ENCODE data around the gene WDHD1. TPM values are rescaled to one million over a fixed set of nuclear protein-coding genes. Genes with fewer than 3 reads are reported as not detected.
"Not testable (repeated sequence)": the region's sequence is repeated elsewhere in the genome, so short reads cannot be mapped to it uniquely, and the experiment has no call there.

The WDHD1 gene
- total RNA-seq, 2 donors from 2014 or later, result 43.7 to 50.7 TPM

- H3K27me3 Mint-ChIP-seq (ENCODE audit: low read depth), result no peaks in the 10 kb centered on the region
- H3K27ac Mint-ChIP-seq, result no peak overlapping the region
- H3K9me3 Mint-ChIP-seq, result no peaks in the 10 kb centered on the region
- peaks cover 0 to 16% of the 10 kb centered on the region in 2 donors for H3K36me3 Mint-ChIP-seq (ENCODE audit: insufficient read depth in 2 of 2)
- ATAC-seq (replicated peaks in 1 of 2), result no peak
- DNase-seq, result no peak
- no peak overlapping the region for H3K4me3 Mint-ChIP-seq
- no peaks in the 10 kb centered on the region for H3K4me1 Mint-ChIP-seq (ENCODE audit: low read depth)
These were observed 51.0 kb downstream of the WDHD1 start for GRCh38 chr14:54975856-54976255.

GRCh38 chr14:54974788-54975414 lies 52.0 kb downstream of the WDHD1 start:
- Mint-ChIP-seq H3K9me3 (no peaks in the 10 kb centered on the region), H3K36me3 (ENCODE audit: insufficient read depth in 2 of 2) (peaks cover 0 to 25% of the 10 kb centered on the region in 2 donors), H3K27ac (no peak overlapping the region), H3K4me1 (ENCODE audit: low read depth) (no peaks in the 10 kb centered on the region), H3K27me3 (ENCODE audit: low read depth) (no peaks in the 10 kb centered on the region), H3K4me3 (no peak overlapping the region)
- no peak for DNase-seq
- ATAC-seq (replicated peaks in 1 of 2), result no peak

DNA sequence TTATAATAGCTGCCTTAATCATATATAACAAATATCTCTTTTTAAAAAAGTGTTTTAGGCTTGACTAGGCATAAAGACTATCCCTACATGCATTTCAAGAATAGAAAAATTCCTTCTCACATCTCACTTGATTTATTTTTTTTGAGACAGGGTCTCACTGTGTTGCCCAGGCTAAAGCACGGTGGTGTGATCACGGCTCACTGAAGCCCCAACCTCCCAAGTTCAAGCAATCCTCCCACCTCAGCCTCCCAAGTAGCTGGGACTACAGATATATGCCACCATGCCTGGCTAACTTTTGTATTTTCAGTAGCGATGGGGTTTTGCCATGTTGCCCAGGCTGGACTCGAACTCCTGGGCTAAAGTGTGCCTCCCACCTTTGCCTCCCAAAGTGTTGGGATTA lies 59.4 kb downstream of the WDHD1 start:
- H3K9me3 Mint-ChIP-seq, result no peaks in the 10 kb centered on the region
- no peak overlapping the region for H3K27ac Mint-ChIP-seq
- DNase-seq (no peak), ATAC-seq (replicated peaks in 1 of 2) (no peak)
- no peaks in the 10 kb centered on the region for H3K4me1 Mint-ChIP-seq (ENCODE audit: low read depth)
- H3K36me3 Mint-ChIP-seq (ENCODE audit: insufficient read depth in 2 of 2), result peaks cover 5 to 53% of the 10 kb centered on the region in 2 donors
- H3K27me3 Mint-ChIP-seq (ENCODE audit: low read depth), result no peaks in the 10 kb centered on the region
- H3K4me3 Mint-ChIP-seq, result no peak overlapping the region

- ATAC-seq (replicated peaks in 1 of 2), result no peak
- no peaks in the 10 kb centered on the region for H3K9me3 Mint-ChIP-seq
- DNase-seq, result no peak
- peaks cover 0 to 32% of the 10 kb centered on the region in 2 donors for H3K36me3 Mint-ChIP-seq (ENCODE audit: insufficient read depth in 2 of 2)
- no peaks in the 10 kb centered on the region for H3K4me1 Mint-ChIP-seq (ENCODE audit: low read depth)
- no peak overlapping the region for H3K4me3 Mint-ChIP-seq
- no peaks in the 10 kb centered on the region for H3K27me3 Mint-ChIP-seq (ENCODE audit: low read depth)
- H3K27ac Mint-ChIP-seq, result no peak overlapping the region
These were observed 71.8 kb downstream of the WDHD1 start for GRCh38 chr14:54955143-54955542.

DNA sequence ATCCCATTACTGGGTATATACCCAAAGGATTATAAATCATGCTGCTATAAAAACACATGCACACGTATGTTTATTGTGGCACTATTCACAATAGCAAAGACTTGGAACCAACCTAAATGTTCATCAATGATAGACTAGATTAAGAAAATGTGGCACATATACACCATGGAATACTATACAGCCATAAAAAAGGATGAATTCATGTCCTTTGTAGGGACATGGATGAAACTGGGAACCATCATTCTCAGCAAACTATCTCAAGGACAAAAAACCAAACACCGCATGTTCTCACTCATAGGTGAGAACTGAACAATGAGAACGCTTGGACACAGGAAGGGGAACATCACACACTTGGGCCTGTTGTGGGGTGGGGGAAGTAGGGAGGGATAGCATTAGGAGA lies 73.3 kb downstream of the WDHD1 start:
- H3K9me3 Mint-ChIP-seq; H3K4me3 Mint-ChIP-seq; H3K4me1 Mint-ChIP-seq (ENCODE audit: low read depth); H3K27me3 Mint-ChIP-seq (ENCODE audit: low read depth); DNase-seq; ATAC-seq (replicated peaks in 1 of 2); H3K27ac Mint-ChIP-seq: not testable (repeated sequence)
- H3K36me3 Mint-ChIP-seq (ENCODE audit: insufficient read depth in 2 of 2), result peaks cover 4 to 41% of the 10 kb centered on the region in 2 donors

DNA sequence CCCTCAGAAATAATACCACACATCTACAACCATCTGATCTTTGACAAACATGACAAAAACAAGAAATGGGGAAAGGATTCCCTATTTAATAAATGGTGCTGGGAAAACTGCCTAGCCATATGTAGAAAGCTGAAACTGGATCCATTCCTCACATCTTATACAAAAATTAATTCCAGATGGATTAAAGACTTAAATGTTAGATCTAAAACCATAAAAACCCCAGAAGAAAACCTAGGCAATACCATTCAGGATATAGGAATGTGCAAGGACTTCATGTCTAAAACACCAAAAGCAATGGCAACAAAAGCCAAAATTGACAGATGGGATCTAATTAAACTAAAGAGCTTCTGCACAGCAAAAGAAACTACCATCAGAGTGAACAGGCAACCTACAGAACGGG lies 74.1 kb downstream of the WDHD1 start:
- H3K36me3 Mint-ChIP-seq (ENCODE audit: insufficient read depth in 2 of 2), result peaks cover 6 to 40% of the 10 kb centered on the region in 2 donors
- H3K4me1 Mint-ChIP-seq (ENCODE audit: low read depth); H3K9me3 Mint-ChIP-seq; DNase-seq; H3K4me3 Mint-ChIP-seq; ATAC-seq (replicated peaks in 1 of 2); H3K27me3 Mint-ChIP-seq (ENCODE audit: low read depth); H3K27ac Mint-ChIP-seq: not testable (repeated sequence)

GRCh38 chr14:54947230-54947629 lies 79.7 kb downstream of the WDHD1 start:
- Mint-ChIP-seq H3K27ac (no peak overlapping the region), H3K4me3 (no peak overlapping the region)

GRCh38 chr14:54946500-54946899 lies 80.4 kb downstream of the WDHD1 start:
- no peak for DNase-seq
- no peak overlapping the region for H3K4me3 Mint-ChIP-seq
- no peak for ATAC-seq (replicated peaks in 1 of 2)
- H3K9me3 Mint-ChIP-seq, result peaks cover 1 to 8% of the 10 kb centered on the region in 2 donors
- H3K36me3 Mint-ChIP-seq (ENCODE audit: insufficient read depth in 2 of 2), result peaks cover 9 to 40% of the 10 kb centered on the region in 2 donors
- no peaks in the 10 kb centered on the region for H3K27me3 Mint-ChIP-seq (ENCODE audit: low read depth)
- no peaks in the 10 kb centered on the region for H3K4me1 Mint-ChIP-seq (ENCODE audit: low read depth)
- H3K27ac Mint-ChIP-seq, result no peak overlapping the region

More at GRCh38 chr14:54947230-54947629, 79.7 kb downstream of the WDHD1 start:
- DNase-seq, result no peak
- H3K27me3 Mint-ChIP-seq (ENCODE audit: low read depth), result no peaks in the 10 kb centered on the region
- peaks cover 1 to 8% of the 10 kb centered on the region in 2 donors for H3K9me3 Mint-ChIP-seq
- no peak for ATAC-seq (replicated peaks in 1 of 2)
- H3K36me3 Mint-ChIP-seq (ENCODE audit: insufficient read depth in 2 of 2), result peaks cover 9 to 43% of the 10 kb centered on the region in 2 donors
- H3K4me1 Mint-ChIP-seq (ENCODE audit: low read depth), result no peaks in the 10 kb centered on the region

DNA sequence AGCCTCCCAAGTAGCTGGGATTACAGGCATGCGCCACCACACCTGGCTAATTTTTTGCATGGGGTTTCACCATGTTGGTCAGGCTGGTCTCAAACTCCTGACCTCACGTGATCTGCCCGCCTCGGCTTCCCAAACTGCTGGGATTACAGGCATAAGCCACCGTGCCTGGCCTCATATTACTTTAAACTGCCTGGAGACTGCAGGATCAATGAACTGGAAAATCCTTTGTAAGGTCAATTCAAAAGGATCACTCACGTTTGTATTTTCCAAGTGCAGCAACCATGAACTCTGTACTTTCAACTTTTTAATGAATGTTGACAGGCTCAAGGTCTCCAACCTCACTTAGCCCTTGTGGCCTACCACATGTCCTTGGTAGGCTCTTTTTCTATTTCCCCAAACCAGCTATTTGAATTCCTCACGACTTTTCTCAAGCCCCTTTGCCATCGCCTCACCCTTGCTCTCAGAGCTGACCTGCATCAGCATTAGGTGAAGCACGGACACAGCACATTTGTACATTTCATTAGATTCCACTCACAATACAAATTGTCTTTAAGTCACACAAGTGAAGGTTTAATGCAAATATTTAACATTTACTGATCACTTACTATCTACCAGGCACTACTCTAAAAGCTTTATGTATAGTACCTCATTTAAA lies 82.0 kb downstream of the WDHD1 start:
- Mint-ChIP-seq H3K27ac (no peak overlapping the region), H3K36me3 (ENCODE audit: insufficient read depth in 2 of 2) (peaks cover 11 to 36% of the 10 kb centered on the region in 2 donors)

GRCh38 chr14:54942913-54943312 lies 84.0 kb downstream of the WDHD1 start:
- no peak for DNase-seq
- ATAC-seq (replicated peaks in 1 of 2), result no peak
- Mint-ChIP-seq H3K9me3 (no peaks in the 10 kb centered on the region), H3K4me3 (no peak overlapping the region), H3K4me1 (ENCODE audit: low read depth) (no peaks in the 10 kb centered on the region), H3K27me3 (ENCODE audit: low read depth) (no peaks in the 10 kb centered on the region), H3K27ac (no peak overlapping the region), H3K36me3 (ENCODE audit: insufficient read depth in 2 of 2) (peaks cover 6 to 25% of the 10 kb centered on the region in 2 donors)

More for the DNA sequence above, 82.0 kb downstream of the WDHD1 start:
- H3K4me1 Mint-ChIP-seq (ENCODE audit: low read depth), result no peaks in the 10 kb centered on the region
- peaks cover 1 to 5% of the 10 kb centered on the region in 2 donors for H3K9me3 Mint-ChIP-seq
- no peaks in the 10 kb centered on the region for H3K27me3 Mint-ChIP-seq (ENCODE audit: low read depth)
- DNase-seq, result no peak
- ATAC-seq (replicated peaks in 1 of 2), result no peak
- H3K4me3 Mint-ChIP-seq, result no peak overlapping the region

- no peak overlapping the region for H3K27ac Mint-ChIP-seq
- H3K4me1 Mint-ChIP-seq (ENCODE audit: low read depth), result no peaks in the 10 kb centered on the region
- ATAC-seq (replicated peaks in 1 of 2) (no peak), DNase-seq (no peak)
- H3K4me3 Mint-ChIP-seq, result no peak overlapping the region
- H3K36me3 Mint-ChIP-seq (ENCODE audit: insufficient read depth in 2 of 2), result peaks cover 2 to 9% of the 10 kb centered on the region in 2 donors
- no peaks in the 10 kb centered on the region for H3K9me3 Mint-ChIP-seq
- no peaks in the 10 kb centered on the region for H3K27me3 Mint-ChIP-seq (ENCODE audit: low read depth)
These were observed 90.1 kb downstream of the WDHD1 start for GRCh38 chr14:54936816-54937215.

DNA sequence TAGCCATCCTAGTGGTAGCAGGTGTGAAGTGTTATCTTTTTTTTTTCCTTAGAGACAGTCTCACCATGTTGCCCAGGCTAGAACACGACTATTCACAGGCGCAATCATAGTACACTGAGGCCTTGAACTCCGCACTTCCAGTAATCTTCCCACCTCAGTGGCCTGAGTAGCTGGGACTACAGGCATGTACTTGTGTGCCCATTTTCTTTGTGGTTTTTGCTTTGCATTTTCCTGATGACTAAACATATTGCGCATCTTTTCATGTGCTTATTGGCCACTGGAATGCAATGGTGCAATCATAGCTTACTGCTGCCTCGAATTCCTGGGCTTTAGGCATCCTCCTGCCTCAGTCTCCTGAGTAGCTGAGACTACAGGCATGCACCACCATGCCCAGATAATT lies 90.9 kb downstream of the WDHD1 start:
- no peak for DNase-seq
- Mint-ChIP-seq H3K9me3 (no peaks in the 10 kb centered on the region), H3K27me3 (ENCODE audit: low read depth) (no peaks in the 10 kb centered on the region), H3K4me3 (no peak overlapping the region), H3K36me3 (ENCODE audit: insufficient read depth in 2 of 2) (peaks cover 2 to 9% of the 10 kb centered on the region in 2 donors), H3K4me1 (ENCODE audit: low read depth) (no peaks in the 10 kb centered on the region), H3K27ac (no peak overlapping the region)
- ATAC-seq (replicated peaks in 1 of 2), result no peak

DNA sequence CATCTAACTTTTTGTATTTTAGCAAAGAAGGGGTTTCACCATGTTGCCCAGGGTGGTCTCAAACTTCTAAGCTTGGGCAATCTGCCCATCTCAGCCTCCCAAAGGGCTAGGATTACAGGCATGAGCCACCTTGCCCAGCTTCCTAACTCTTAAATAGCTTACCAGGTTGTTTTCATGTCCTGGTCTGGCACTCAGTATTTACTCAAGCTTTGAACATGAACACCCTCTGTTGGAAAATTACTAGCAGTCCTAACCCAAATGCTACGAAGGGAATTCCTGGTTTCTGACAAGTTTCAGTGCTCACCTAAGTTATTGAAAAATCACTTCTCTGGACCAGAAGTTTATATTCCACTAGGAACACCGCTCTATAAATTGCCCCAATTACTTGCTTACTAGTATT lies 91.8 kb downstream of the WDHD1 start:
- ATAC-seq (replicated peaks in 1 of 2) (no peak), DNase-seq (no peak)
- H3K36me3 Mint-ChIP-seq (ENCODE audit: insufficient read depth in 2 of 2), result peaks cover 0 to 6% of the 10 kb centered on the region in 2 donors
- H3K4me3 Mint-ChIP-seq, result no peak overlapping the region
- H3K4me1 Mint-ChIP-seq (ENCODE audit: low read depth), result no peaks in the 10 kb centered on the region
- no peaks in the 10 kb centered on the region for H3K27me3 Mint-ChIP-seq (ENCODE audit: low read depth)
- H3K9me3 Mint-ChIP-seq, result no peaks in the 10 kb centered on the region
- H3K27ac Mint-ChIP-seq, result no peak overlapping the region

DNA sequence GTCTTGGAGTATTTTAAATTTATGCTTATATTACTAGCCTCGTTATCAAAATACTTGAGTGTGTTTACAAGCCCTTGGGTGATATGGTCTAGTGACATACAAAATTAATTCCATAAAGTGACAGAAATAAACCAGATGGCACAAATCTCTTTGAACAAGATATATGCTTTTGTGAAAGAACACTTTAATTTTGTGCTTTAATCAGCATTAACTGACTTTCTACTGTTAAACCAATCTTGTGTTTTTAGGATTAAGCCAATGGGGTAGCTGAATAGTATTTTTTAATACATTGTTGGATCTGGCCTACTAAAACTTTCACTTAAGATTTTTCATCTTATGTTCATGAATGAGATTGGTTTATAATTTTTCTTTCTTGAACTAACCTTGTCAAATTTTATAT lies 93.9 kb downstream of the WDHD1 start:
- H3K36me3 Mint-ChIP-seq (ENCODE audit: insufficient read depth in 2 of 2), result peaks cover 0 to 2% of the 10 kb centered on the region in 2 donors

More for the DNA sequence above, 93.9 kb downstream of the WDHD1 start:
- Mint-ChIP-seq H3K27ac (no peak overlapping the region), H3K9me3 (no peaks in the 10 kb centered on the region), H3K27me3 (ENCODE audit: low read depth) (no peaks in the 10 kb centered on the region), H3K4me3 (no peak overlapping the region), H3K4me1 (ENCODE audit: low read depth) (no peaks in the 10 kb centered on the region)
- no peak for DNase-seq
- no peak for ATAC-seq (replicated peaks in 1 of 2)

All from activated T-cell treated with anti-CD3 and anti-CD28 coated beads, Interleukin-2, amount 50 U/mL, for 72 hours (primary cell).